NT2/D1 (cell line): ENCODE results near the gene CACNA2D3.

Experiments
- DNase-seq: peaks from one replicate; pipeline ENCODE4 v3.0.0-alpha.2; 2011; ENCODE audit warnings: low read depth, low spot score
- H3K27me3 ChIP-seq: 2 replicates; pipeline ENCODE4 v1.6.0; 2011; ENCODE audit warnings: mild to moderate bottlenecking; ENCODE audit not compliant: insufficient read length, insufficient read depth
- H3K36me3 ChIP-seq: 2 replicates; pipeline ENCODE4 v1.6.1; 2011; ENCODE audit warnings: mild to moderate bottlenecking, low read length, mixed read lengths; ENCODE audit not compliant: insufficient read depth, insufficient read length
- H3K4me1 ChIP-seq: 2 replicates; pipeline ENCODE4 v1.5.1; 2011; ENCODE audit not compliant: insufficient read depth, insufficient read length
- H3K4me3 ChIP-seq: 2 replicates; pipeline ENCODE4 v1.5.1; 2011; ENCODE audit warnings: low read depth; ENCODE audit not compliant: insufficient read length
- H3K9ac ChIP-seq: 2 replicates; pipeline ENCODE4 v1.6.0; 2011; ENCODE audit warnings: low read depth; ENCODE audit not compliant: insufficient read length
- H3K9me3 ChIP-seq: 2 replicates; pipeline ENCODE4 v1.5.1; 2011; ENCODE audit warnings: mild to moderate bottlenecking, low read length; ENCODE audit not compliant: insufficient read depth
- SUZ12 ChIP-seq: IDR thresholded peaks from 2 replicates; pipeline ENCODE4 v1.6.1; 2011; ENCODE audit not compliant: insufficient read length, insufficient read depth; ENCODE audit errors: extremely low read depth
- YY1 ChIP-seq: IDR thresholded peaks from 2 replicates; pipeline ENCODE4 v1.6.1; 2011; ENCODE audit not compliant: insufficient read length, insufficient read depth
- ZNF274 ChIP-seq: IDR thresholded peaks from 2 replicates; pipeline ENCODE4 v1.6.1; 2011; ENCODE audit warnings: mild to moderate bottlenecking, low read depth, low read length

The CACNA2D3 gene

DNA sequence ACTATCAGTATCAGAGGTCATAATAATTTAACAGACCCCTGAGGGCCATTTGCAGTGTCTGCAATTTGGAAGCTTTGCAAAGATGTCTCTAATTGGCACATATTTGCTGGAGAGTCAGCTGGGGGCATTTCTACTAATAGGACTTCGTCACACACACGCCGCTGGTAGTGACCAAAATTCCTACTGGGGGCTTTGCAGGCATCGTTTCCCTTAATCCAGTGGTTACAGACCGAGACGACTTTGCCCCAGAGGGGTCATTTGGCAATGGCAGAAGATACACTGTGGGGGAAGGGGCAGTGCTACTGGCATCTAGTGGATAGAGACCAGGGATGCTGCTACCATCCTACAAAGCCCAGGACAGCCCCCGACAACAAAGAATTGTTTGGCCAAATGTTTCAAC is 956.5 kb downstream of the CACNA2D3 start:
- no peaks in the 10 kb centered on the region for H3K27me3 ChIP-seq
- H3K9me3 ChIP-seq: no peaks in the 10 kb centered on the region
- H3K36me3 ChIP-seq: no peaks in the 10 kb centered on the region
- TF ChIP-seq YY1 (no peak), ZNF274 (no peak), SUZ12 (no peak)
- DNase-seq: no peak
- H3K9ac ChIP-seq: no peak overlapping the region
- no peaks in the 10 kb centered on the region for H3K4me1 ChIP-seq
- H3K4me3 ChIP-seq: no peak overlapping the region

- TF ChIP-seq ZNF274: no peak
- no peak for TF ChIP-seq SUZ12
- no peak for TF ChIP-seq YY1
These were observed 962.9 kb downstream of the CACNA2D3 start for GRCh38 chr3:55085231-55085630.

DNA sequence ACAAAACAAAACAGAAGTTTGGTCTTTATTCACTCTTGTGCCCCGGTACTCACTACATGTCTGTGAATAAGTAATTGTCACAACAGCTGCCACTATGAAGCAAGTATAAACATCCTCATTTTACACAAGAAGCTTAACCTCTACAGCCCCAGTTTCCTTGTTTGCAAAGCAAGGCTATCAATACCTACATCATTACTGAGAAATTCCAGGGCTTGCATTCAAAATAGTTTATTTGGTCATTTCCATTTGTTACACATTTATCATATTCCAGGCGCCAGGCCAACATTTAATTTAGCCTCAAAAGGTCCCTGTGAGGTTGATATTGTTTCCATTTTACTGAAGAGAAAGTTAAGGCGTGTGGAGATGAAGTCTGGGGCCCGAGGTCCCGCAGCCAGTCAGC is 966.9 kb downstream of the CACNA2D3 start:
- no peaks in the 10 kb centered on the region for H3K4me1 ChIP-seq
- H3K4me3 ChIP-seq: no peak overlapping the region
- no peak for DNase-seq
- no peak overlapping the region for H3K9ac ChIP-seq
- no peak for TF ChIP-seq ZNF274
- no peak for TF ChIP-seq SUZ12
- TF ChIP-seq YY1: no peak
- no peaks in the 10 kb centered on the region for H3K27me3 ChIP-seq
- H3K9me3 ChIP-seq: no peaks in the 10 kb centered on the region
- no peaks in the 10 kb centered on the region for H3K36me3 ChIP-seq

More at GRCh38 chr3:55085231-55085630, 962.9 kb downstream of the CACNA2D3 start:
- Histone ChIP-seq H3K36me3 (no peaks in the 10 kb centered on the region), H3K9ac (no peak overlapping the region), H3K4me1 (no peaks in the 10 kb centered on the region), H3K27me3 (no peaks in the 10 kb centered on the region), H3K9me3 (no peaks in the 10 kb centered on the region), H3K4me3 (no peak overlapping the region)
- no peak for DNase-seq

GRCh38 chr3:55090291-55090690 is 967.9 kb downstream of the CACNA2D3 start:
- H3K9ac ChIP-seq: no peak overlapping the region
- no peaks in the 10 kb centered on the region for H3K36me3 ChIP-seq
- no peaks in the 10 kb centered on the region for H3K27me3 ChIP-seq
- H3K4me1 ChIP-seq: no peaks in the 10 kb centered on the region
- TF ChIP-seq ZNF274: no peak
- no peak for TF ChIP-seq SUZ12
- no peak for TF ChIP-seq YY1
- H3K4me3 ChIP-seq: no peak overlapping the region
- H3K9me3 ChIP-seq: no peaks in the 10 kb centered on the region
- no peak for DNase-seq

DNA sequence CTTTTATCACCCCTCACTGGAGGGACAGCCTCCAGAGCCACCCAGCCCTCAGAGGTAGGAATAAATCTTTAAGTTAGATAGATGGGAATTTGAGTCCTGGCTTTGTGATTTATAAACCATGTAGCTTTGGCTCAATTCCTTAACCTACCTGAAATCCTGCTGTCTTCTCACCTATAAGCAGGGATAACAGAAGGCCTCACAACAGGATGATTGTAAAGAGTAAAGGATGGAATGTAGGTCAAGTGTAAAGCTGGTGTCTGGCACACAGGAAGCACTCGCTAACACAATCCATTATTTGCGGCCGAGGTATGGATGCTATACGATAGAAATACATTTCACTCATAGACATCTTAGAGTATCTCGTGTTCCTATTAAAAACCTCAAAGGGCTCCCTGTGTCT is 968.4 kb downstream of the CACNA2D3 start:
- Histone ChIP-seq H3K9ac (no peak overlapping the region), H3K27me3 (no peaks in the 10 kb centered on the region), H3K9me3 (no peaks in the 10 kb centered on the region), H3K4me1 (no peaks in the 10 kb centered on the region), H3K36me3 (no peaks in the 10 kb centered on the region), H3K4me3 (no peak overlapping the region)
- no peak for DNase-seq
- no peak for TF ChIP-seq ZNF274
- TF ChIP-seq YY1: no peak
- TF ChIP-seq SUZ12: no peak

- Histone ChIP-seq H3K9ac (no peak overlapping the region), H3K27me3 (no peaks in the 10 kb centered on the region), H3K36me3 (no peaks in the 10 kb centered on the region), H3K9me3 (no peaks in the 10 kb centered on the region), H3K4me3 (no peak overlapping the region), H3K4me1 (no peaks in the 10 kb centered on the region)
- TF ChIP-seq ZNF274 (no peak), YY1 (no peak), SUZ12 (no peak)
- no peak for DNase-seq
These were observed 969.3 kb downstream of the CACNA2D3 start for GRCh38 chr3:55091381-55092225.

- H3K4me1 ChIP-seq: no peaks in the 10 kb centered on the region
- no peaks in the 10 kb centered on the region for H3K9me3 ChIP-seq
- DNase-seq: no peak
- no peak for TF ChIP-seq SUZ12
- TF ChIP-seq ZNF274: no peak
- TF ChIP-seq YY1: no peak
- no peaks in the 10 kb centered on the region for H3K36me3 ChIP-seq
- no peak overlapping the region for H3K4me3 ChIP-seq
- no peak overlapping the region for H3K9ac ChIP-seq
- no peaks in the 10 kb centered on the region for H3K27me3 ChIP-seq
These were observed 972.3 kb downstream of the CACNA2D3 start for GRCh38 chr3:55094676-55095075.
